RWPE2 (cell line): Measurements from ENCODE around the gene UBE3C.
A peak's percentile ranks its signal among the peaks of the same experiment; 100 is the strongest.

Experiments used
- ATAC-seq: fragments of 200-7000 bp; cut with Tn5 transposase; 3 replicates; pipeline ENCODE4 v1.9.1; 2021; ENCODE audit warnings: low read depth
- DNase-seq: peaks from one replicate; pipeline ENCODE4 v3.0.0-alpha.2; 2020; ENCODE audit warnings: low spot score
- H3K27ac ChIP-seq: fragments of 450-650 bp; 2 replicates; pipeline ENCODE4 v1.5.1; 2017; ENCODE audit warnings: mild to moderate bottlenecking; ENCODE audit not compliant: poor library complexity, severe bottlenecking
- H3K27me3 ChIP-seq: fragments of 250-450 bp; sonication (Bioruptor Pico); 2 replicates; pipeline ENCODE4 v1.5.1; 2021; ENCODE audit warnings: mild to moderate bottlenecking, moderate library complexity; ENCODE audit not compliant: insufficient read depth, poor library complexity, severe bottlenecking
- H3K36me3 ChIP-seq: fragments of 250-450 bp; sonication (Bioruptor Pico); 2 replicates; pipeline ENCODE4 v1.5.1; 2020; ENCODE audit warnings: low read depth, mild to moderate bottlenecking, moderate library complexity
- H3K4me1 ChIP-seq: fragments of 250-450 bp; sonication (Bioruptor Pico); 2 replicates; pipeline ENCODE4 v1.5.1; 2021; ENCODE audit warnings: mild to moderate bottlenecking, moderate library complexity; ENCODE audit not compliant: insufficient read depth, poor library complexity, severe bottlenecking
- H3K4me3 ChIP-seq: fragments of 250-450 bp; sonication (Bioruptor Pico); 2 replicates; pipeline ENCODE4 v1.5.1; 2021; ENCODE audit warnings: mild to moderate bottlenecking, moderate library complexity; ENCODE audit not compliant: severe bottlenecking
- H3K9me3 ChIP-seq: fragments of 250-450 bp; sonication (Bioruptor Pico); 2 replicates; pipeline ENCODE4 v1.5.1; 2021; ENCODE audit warnings: mild to moderate bottlenecking, moderate library complexity; ENCODE audit not compliant: severe bottlenecking
- CTCF ChIP-seq: fragments of 450-650 bp; IDR thresholded peaks from one replicate; pipeline ENCODE4 v1.5.1; 2017; ENCODE audit warnings: mild to moderate bottlenecking, moderate library complexity; ENCODE audit not compliant: poor library complexity, severe bottlenecking

UBE3C gene

GRCh38 chr7:157293413-157293788 lies 154.7 kb downstream of the UBE3C start:
- H3K9me3 ChIP-seq: no peaks in the 10 kb centered on the region
- no peaks in the 10 kb centered on the region for H3K27me3 ChIP-seq
- H3K36me3 ChIP-seq: no peaks in the 10 kb centered on the region
- H3K4me1 ChIP-seq: peaks cover 28% of the 10 kb centered on the region
- DNase-seq: no peak
- peak; percentile 8; the same call in 1 of the 3 replicates for ATAC-seq
- no peak overlapping the region for H3K4me3 ChIP-seq
- no peak for TF ChIP-seq CTCF
- H3K27ac ChIP-seq: peak overlapping the region; percentile 89

GRCh38 chr7:157294773-157295172 lies 156.0 kb downstream of the UBE3C start:
- peaks cover 26% of the 10 kb centered on the region for H3K4me1 ChIP-seq
- ATAC-seq (no peak), DNase-seq (no peak)
- no peaks in the 10 kb centered on the region for H3K27me3 ChIP-seq
- H3K9me3 ChIP-seq: no peaks in the 10 kb centered on the region
- no peak for TF ChIP-seq CTCF
- no peak overlapping the region for H3K4me3 ChIP-seq
- peak overlapping the region; percentile 89 for H3K27ac ChIP-seq
- H3K36me3 ChIP-seq: no peaks in the 10 kb centered on the region

GRCh38 chr7:157295338-157295737 lies 156.6 kb downstream of the UBE3C start:
- H3K4me3 ChIP-seq: no peak overlapping the region
- TF ChIP-seq CTCF: no peak
- no peaks in the 10 kb centered on the region for H3K27me3 ChIP-seq
- peaks cover 25% of the 10 kb centered on the region for H3K4me1 ChIP-seq
- no peaks in the 10 kb centered on the region for H3K9me3 ChIP-seq
- DNase-seq (no peak), ATAC-seq (no peak)
- H3K27ac ChIP-seq: no peak overlapping the region
- H3K36me3 ChIP-seq: no peaks in the 10 kb centered on the region

GRCh38 chr7:157297185-157297584 lies 158.5 kb downstream of the UBE3C start:
- H3K9me3 ChIP-seq: no peaks in the 10 kb centered on the region
- H3K4me1 ChIP-seq: peaks cover 25% of the 10 kb centered on the region
- TF ChIP-seq CTCF: no peak
- ATAC-seq: no peak
- no peaks in the 10 kb centered on the region for H3K36me3 ChIP-seq
- no peaks in the 10 kb centered on the region for H3K27me3 ChIP-seq
- H3K4me3 ChIP-seq: no peak overlapping the region
- no peak overlapping the region for H3K27ac ChIP-seq
- DNase-seq: no peak

GRCh38 chr7:157299317-157299612 lies 160.5 kb downstream of the UBE3C start:
- Histone ChIP-seq H3K27ac (peak overlapping the region; percentile 70), H3K9me3 (no peaks in the 10 kb centered on the region), H3K4me1 (peaks cover 7% of the 10 kb centered on the region), H3K36me3 (no peaks in the 10 kb centered on the region), H3K27me3 (no peaks in the 10 kb centered on the region), H3K4me3 (no peak overlapping the region)
- no peak for TF ChIP-seq CTCF
- ATAC-seq (no peak), DNase-seq (no peak)
